Pancreas (tissue), 10 donors: ENCODE measurements around the gene GAMT. TPM values are rescaled to one million over a fixed set of nuclear protein-coding genes. Genes with fewer than 3 reads are reported as not detected.
A peak's percentile ranks its signal among the peaks of the same experiment; 100 is the strongest.

Experiments used
- ATAC-seq, 4 donors: fragments of 200-7000 bp; cut with Tn5 transposase; one replicate each; pipeline versions ENCODE4 v1.8.0 to v1.9.1; 2020; ENCODE audit warnings: mild to moderate bottlenecking in 4 of 4, moderate library complexity in 4 of 4
- DNase-seq, 6 donors: peaks; one replicate each; pipeline ENCODE4 v3.0.0-alpha.2; 2020
- FAIRE-seq: peaks from 2 replicates; lab custom pipeline; 2012; peaks lifted over from hg19 to GRCh38; lab: Jason Lieb, UNC
- H3K27ac ChIP-seq, 4 donors: fragments of 200-600 bp; sonication (generic); 1 replicate in 3 of 4; 2 replicates in 1 of 4; pipeline versions ENCODE4 v1.5.0 to v1.8.0; 2020
- H3K27me3 ChIP-seq, 4 donors: fragments of 200-600 bp; one replicate each; pipeline ENCODE4 v1.8.0; 2021
- H3K36me3 ChIP-seq, 3 donors: fragments of 200-600 bp; sonication (generic) in 1 of 3; one replicate each; pipeline versions ENCODE4 v1.5.0 to v1.8.0; 2020 to 2021
- H3K4me1 ChIP-seq, 3 donors: fragments of 200-600 bp; one replicate each; pipeline ENCODE4 v1.8.0; 2021
- H3K4me3 ChIP-seq, 4 donors: fragments of 200-600 bp; sonication (generic) in 2 of 4; one replicate each; pipeline versions ENCODE4 v1.5.0 to v1.8.0; 2020 to 2021
- H3K9me3 ChIP-seq, 4 donors: fragments of 200-600 bp; one replicate each; pipeline ENCODE4 v1.8.0; 2021
- WGBS, 2 donors: extraction: QIAGEN DNeasy Blood & Tissue Kit; methylation state at CpG; one replicate each; pipeline ENCODE4 v1.1.7; 2013; 5-methylcytosine and 5-hydroxymethylcytosine counted together
- intact Hi-C, 3 donors: fragments of 100-400 bp; cut with DNase I; formaldehyde crosslinking; loops; one replicate each; pipeline versions ENCODE4 v1.11.1 to v1.14.2; 2022
- polyA plus RNA-seq, 2 donors: library from polyadenylated mRNA; stranded (reverse); fragments of 200-250 nt; gene quantifications; one replicate each; pipeline ENCODE4 v1.2.3, GENCODE V29; 2013
- total RNA-seq, 6 donors: library from RNA; stranded (reverse); fragmentation: NEBNext Ultra II Directional in 4 of 6; extraction: Animal tissue kit (Norgen Biotek cat#: 25700) in 4 of 6; gene quantifications; one replicate each; pipeline versions ENCODE4 v1.2.1 to v1.2.4, GENCODE V29; 2021 to 2023
- TF ChIP-seq, protein P1 (sequence below), 4 donors: fragments of 200-600 bp; sonication (generic) in 3 of 4; IDR thresholded peaks; one replicate each; pipeline versions ENCODE4 v1.5.0 to v1.8.0; 2021; ENCODE audit warnings: antibody characterized with exemption in 4 of 4
- donor health status: healthy with polysubstance abuse.
- donor health status: DM: no; HTN: no; CAD: no; lungs with moderate emphysema.
- donor health status: DM: no; HTN: no; CAD: no.
- donor health status: control.
- donor health status: control.
- donor health status: Bipolar disorder and iron deficiency.
- donor health status: DM: yes; HTN: yes; CAD: no.
- donor health status: DM: no; HTN: no; CAD: no.
- donor health status: DM: no; HTN: no; CAD: no.
- donor health status: DM: yes; HTN: yes; CAD: no.

GAMT gene
- total and polyA plus RNA-seq, 8 donors: 46.2 to 200 (median 66.0) TPM

DNA sequence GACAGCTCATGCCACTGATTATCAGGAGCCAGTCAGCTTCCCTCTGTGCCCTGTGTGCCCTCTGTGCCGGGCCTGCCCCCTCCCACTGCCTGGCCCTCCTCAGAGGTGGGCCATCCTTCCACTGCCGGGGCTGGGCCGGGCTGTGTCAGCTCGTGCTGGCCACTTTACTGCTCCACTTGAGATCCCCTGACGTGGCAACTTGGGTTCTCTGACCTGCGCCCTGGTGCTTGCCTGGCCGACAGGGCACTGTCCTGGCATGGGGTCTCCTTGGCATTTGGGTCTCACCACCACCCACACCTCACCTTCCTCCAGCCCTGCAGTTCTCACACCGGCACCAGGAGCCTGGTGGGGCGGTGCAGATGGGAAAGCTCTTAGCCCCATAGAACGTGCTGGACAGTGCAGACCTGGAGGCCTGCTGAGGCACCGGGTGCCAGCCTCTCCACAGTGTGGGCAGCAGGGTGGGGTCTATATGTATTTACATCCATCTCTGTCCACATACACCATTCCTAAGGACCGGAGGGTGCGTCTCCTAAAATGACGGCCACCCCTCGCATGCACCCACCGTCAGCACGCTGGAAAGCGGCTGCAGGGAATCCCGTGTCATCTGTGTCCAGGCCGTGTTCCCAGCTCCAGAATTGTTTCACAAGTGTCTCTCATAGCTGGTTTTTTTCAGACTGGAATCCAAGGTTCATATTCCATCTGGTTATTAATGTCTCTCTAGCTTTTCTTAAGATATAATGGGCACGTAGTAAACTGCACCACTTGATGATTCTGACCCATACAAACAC, 17.8 kb upstream of the GAMT start:
- peaks cover 0 to 45% (median 40%) of the 10 kb centered on the region in 3 donors for H3K36me3 ChIP-seq
- no peaks in the 10 kb centered on the region for H3K9me3 ChIP-seq
- no peak overlapping the region for H3K4me3 ChIP-seq
- FAIRE-seq: no peak
- peaks cover 37 to 41% (median 38%) of the 10 kb centered on the region in 3 donors for H3K4me1 ChIP-seq
- TF ChIP-seq, protein P1, sequence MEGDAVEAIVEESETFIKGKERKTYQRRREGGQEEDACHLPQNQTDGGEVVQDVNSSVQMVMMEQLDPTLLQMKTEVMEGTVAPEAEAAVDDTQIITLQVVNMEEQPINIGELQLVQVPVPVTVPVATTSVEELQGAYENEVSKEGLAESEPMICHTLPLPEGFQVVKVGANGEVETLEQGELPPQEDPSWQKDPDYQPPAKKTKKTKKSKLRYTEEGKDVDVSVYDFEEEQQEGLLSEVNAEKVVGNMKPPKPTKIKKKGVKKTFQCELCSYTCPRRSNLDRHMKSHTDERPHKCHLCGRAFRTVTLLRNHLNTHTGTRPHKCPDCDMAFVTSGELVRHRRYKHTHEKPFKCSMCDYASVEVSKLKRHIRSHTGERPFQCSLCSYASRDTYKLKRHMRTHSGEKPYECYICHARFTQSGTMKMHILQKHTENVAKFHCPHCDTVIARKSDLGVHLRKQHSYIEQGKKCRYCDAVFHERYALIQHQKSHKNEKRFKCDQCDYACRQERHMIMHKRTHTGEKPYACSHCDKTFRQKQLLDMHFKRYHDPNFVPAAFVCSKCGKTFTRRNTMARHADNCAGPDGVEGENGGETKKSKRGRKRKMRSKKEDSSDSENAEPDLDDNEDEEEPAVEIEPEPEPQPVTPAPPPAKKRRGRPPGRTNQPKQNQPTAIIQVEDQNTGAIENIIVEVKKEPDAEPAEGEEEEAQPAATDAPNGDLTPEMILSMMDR (IDR thresholded peaks at IDR 0.05): no peak
- no peaks in the 10 kb centered on the region for H3K27me3 ChIP-seq
- peak in 2 of 6 donors; percentile 30 to 52 for DNase-seq
- H3K27ac ChIP-seq: no peak overlapping the region
- 82 to 84% methylated on average over 21 of the region's 21 CpGs for WGBS, 2 donors
- no peak for ATAC-seq
- intact Hi-C loops: no loop called here

DNA sequence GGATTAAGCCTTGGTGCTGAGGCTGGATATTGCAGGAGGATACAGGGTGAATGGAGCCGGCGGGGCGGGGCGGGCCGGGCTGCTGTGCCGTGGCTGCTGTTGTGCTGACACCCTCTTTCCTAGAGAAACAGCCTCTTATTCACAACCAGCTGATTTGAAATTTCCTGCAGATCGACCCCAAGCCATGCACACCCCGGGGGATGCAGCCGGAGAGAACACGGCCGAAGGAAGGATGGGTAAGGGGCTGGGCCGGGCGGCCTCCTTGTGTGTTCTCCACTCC, 17.1 kb upstream of the GAMT start:
- Histone ChIP-seq H3K9me3 (no peaks in the 10 kb centered on the region), H3K4me1 (peaks cover 37 to 44% (median 39%) of the 10 kb centered on the region in 3 donors), H3K36me3 (peaks cover 0 to 40% (median 35%) of the 10 kb centered on the region in 3 donors), H3K27ac (no peak overlapping the region), H3K27me3 (no peaks in the 10 kb centered on the region), H3K4me3 (no peak overlapping the region)
- TF ChIP-seq, protein P1 (IDR thresholded peaks at IDR 0.05): no peak
- FAIRE-seq (no peak), ATAC-seq (no peak), DNase-seq (no peak)
- WGBS, 2 donors: 83 to 84% methylated on average over 10 to 13 of the region's 13 CpGs
- intact Hi-C loops: no loop called here

DNA sequence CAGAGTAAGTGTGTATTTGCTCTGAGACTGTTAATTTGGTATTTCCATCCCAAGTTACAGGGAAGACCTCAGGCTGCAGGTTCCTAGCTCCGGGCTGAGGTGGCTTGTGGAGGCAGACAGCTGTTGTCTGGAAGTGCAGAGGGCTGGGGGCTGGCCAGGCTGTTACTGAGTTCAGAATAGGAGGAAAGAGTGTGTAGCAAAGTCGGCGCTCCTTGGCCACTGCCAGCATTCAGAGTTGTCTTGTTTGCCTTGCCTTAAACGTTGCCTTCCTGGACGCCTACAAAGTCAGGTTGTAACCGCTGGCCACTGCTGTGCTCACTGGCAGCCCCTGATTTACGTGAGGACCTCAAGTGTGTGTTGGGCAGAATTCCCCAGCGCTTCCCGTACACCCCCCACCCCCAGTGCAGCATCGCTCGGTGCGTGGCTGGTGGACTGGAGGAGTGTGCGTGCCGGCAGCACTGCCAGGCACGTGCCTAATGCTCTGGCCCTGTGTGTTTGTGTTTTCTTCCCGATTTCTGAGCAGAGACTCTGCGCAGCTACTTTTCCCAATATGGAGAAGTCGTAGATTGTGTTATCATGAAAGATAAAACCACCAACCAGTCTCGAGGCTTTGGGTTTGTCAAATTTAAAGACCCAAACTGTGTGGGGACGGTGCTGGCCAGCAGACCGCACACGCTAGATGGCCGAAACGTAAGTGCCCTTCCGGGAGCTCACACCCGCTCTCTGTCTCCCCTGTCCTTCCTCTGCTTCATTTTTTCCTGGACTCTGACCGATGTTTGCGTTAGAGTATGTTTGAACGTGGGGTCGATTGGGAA, 16.5 kb upstream of the GAMT start:
- H3K9me3 ChIP-seq: no peaks in the 10 kb centered on the region
- H3K27ac ChIP-seq: peak overlapping the region in 1 of 4 donors; percentile 86
- peaks cover 38 to 49% (median 41%) of the 10 kb centered on the region in 3 donors for H3K4me1 ChIP-seq
- WGBS, 2 donors: 40 to 54% methylated on average over 30 of the region's 30 CpGs
- DNase-seq (peak in 1 of 6 donors; percentile 26), ATAC-seq (no peak), FAIRE-seq (no peak)
- TF ChIP-seq, protein P1 (IDR thresholded peaks at IDR 0.05): no peak
- intact Hi-C loops: no loop called here
- no peaks in the 10 kb centered on the region for H3K27me3 ChIP-seq
- no peak overlapping the region for H3K4me3 ChIP-seq
- peaks cover 0 to 34% (median 29%) of the 10 kb centered on the region in 3 donors for H3K36me3 ChIP-seq

DNA sequence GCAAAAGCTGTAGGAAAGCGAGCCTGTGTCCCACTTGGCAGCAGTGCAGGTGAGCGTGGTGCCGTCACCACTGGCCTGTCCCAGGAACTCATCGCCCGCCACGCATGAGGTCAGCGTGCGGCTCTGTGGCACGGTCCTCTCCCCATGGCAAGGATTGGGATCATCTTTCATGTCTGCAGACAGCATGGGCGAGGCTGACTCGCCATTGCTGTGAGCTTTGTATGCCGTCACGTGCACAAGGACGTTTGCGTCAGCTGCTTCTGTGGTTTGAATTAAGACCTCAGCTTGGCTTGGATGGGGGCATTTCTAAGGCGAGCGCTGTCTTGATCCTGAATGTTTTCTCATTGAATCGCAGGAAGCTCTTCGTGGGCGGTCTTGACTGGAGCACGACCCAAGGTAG, 15.8 kb upstream of the GAMT start:
- TF ChIP-seq, protein P1 (IDR thresholded peaks at IDR 0.05): no peak
- peaks cover 45 to 52% (median 49%) of the 10 kb centered on the region in 3 donors for H3K4me1 ChIP-seq
- WGBS, 2 donors: 71 to 73% methylated on average over 21 of the region's 21 CpGs
- H3K27ac ChIP-seq: peak overlapping the region in 1 of 4 donors; percentile 86
- no peak for ATAC-seq
- intact Hi-C loops: no loop called here
- H3K27me3 ChIP-seq: no peaks in the 10 kb centered on the region
- FAIRE-seq: no peak
- peaks cover 0 to 29% (median 22%) of the 10 kb centered on the region in 3 donors for H3K36me3 ChIP-seq
- peak in 1 of 6 donors; percentile 46 for DNase-seq
- no peaks in the 10 kb centered on the region for H3K9me3 ChIP-seq
- H3K4me3 ChIP-seq: no peak overlapping the region
